Measurements from ENCODE around the gene TMEM143.

TMEM143 gene

DNA sequence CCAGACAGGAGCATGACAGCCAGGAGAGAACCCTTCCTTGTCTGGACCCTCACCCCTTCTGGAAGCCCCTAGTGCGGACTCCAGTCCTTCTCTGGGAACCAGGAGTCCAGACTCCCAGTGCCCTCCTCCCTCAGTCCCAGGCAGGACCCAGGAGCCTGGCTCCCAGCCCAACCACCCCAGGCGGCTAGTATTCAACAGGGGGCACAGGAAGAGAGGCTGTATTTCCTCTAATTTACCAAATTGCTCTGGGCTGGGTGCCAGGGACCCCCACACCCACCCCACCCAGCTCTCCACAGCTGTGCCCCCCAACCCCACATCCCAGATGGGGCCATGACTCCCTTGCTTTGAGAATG, 33.1 kb upstream of the TMEM143 start:
- Histone ChIP-seq H3K27ac (ENCODE audit: low read length) (no peak overlapping the region), H4K20me1 (ENCODE audit: insufficient read depth, low read length) (no peaks in the 10 kb centered on the region), H3K79me2 (ENCODE audit: insufficient read depth, low read length) (no peaks in the 10 kb centered on the region), H3K27me3 (ENCODE audit: insufficient read depth, low read length, poor library complexity) (peaks cover 45% of the 10 kb centered on the region), H3K36me3 (ENCODE audit: insufficient read depth, low read length) (no peaks in the 10 kb centered on the region), H3K4me2 (ENCODE audit: insufficient read depth, low read length) (no peak overlapping the region), H3K9ac (ENCODE audit: low read depth, low read length) (no peak overlapping the region), H2AFZ (ENCODE audit: low read depth, low read length) (no peak overlapping the region), H3K4me1 (ENCODE audit: insufficient read depth, low read length) (peaks cover 5% of the 10 kb centered on the region), H3K4me3 (ENCODE audit: low read depth in 1 of 2, low read length in 2 of 2) (no peak overlapping the region), H3K9me3 (ENCODE audit: insufficient read depth, low read length, severe bottlenecking) (no peaks in the 10 kb centered on the region)
- ATAC-seq (ENCODE audit: insufficient read depth, low read depth) (no peak), DNase-seq (no peak)
- TF ChIP-seq EZH2 (IDR thresholded peaks at IDR 0.05; ENCODE audit: borderline replicate concordance, low read depth, low read length, severe bottlenecking), result no peak
- TF ChIP-seq, protein P1, sequence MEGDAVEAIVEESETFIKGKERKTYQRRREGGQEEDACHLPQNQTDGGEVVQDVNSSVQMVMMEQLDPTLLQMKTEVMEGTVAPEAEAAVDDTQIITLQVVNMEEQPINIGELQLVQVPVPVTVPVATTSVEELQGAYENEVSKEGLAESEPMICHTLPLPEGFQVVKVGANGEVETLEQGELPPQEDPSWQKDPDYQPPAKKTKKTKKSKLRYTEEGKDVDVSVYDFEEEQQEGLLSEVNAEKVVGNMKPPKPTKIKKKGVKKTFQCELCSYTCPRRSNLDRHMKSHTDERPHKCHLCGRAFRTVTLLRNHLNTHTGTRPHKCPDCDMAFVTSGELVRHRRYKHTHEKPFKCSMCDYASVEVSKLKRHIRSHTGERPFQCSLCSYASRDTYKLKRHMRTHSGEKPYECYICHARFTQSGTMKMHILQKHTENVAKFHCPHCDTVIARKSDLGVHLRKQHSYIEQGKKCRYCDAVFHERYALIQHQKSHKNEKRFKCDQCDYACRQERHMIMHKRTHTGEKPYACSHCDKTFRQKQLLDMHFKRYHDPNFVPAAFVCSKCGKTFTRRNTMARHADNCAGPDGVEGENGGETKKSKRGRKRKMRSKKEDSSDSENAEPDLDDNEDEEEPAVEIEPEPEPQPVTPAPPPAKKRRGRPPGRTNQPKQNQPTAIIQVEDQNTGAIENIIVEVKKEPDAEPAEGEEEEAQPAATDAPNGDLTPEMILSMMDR (IDR thresholded peaks at IDR 0.05; ENCODE audit: borderline replicate concordance, extremely low read depth, low read length, poor library complexity, severe bottlenecking), result no peak

DNA sequence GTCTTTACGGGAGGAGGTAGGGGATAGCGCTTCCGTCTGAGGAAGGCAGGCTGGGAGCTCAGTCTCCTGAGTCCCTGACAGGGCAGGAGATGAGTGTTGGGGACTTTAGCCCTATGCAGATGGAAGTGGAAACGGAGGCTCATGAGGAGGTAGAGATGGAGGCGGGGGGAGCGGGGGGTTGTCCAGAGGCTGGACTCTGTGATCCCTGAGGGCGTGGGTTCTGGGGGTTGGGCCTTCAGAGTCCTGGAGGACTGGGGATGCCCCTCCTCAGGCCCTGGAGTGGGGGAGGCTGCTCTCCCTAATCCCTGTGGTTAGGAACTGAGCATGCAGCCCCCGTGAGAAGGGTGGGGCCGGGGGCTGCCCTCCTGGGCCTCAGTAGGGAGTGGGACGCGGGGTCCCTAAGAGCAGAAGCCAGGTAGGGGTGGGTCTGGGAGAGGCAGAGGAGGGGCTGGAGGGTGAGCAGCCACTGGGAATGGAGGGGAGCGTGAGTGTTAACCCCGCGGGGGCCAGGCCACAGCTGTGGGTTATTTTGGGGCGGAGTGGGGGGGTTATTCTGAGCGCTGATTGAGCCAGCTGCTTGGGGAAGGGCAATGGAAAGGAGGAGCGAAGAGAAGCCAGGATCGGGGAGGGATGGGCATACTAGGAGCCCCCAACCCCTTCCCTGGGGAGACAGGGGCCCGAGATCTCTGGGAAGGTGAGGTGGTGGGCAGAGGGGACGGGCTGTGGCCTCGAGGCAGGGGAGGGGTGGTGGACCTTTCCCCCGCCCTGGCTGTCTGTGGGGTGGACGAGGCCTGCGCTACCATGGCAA, 32.5 kb upstream of the TMEM143 start:
- no peak for DNase-seq
- Histone ChIP-seq H3K27me3 (ENCODE audit: insufficient read depth, low read length, poor library complexity) (peaks cover 45% of the 10 kb centered on the region), H3K9me3 (ENCODE audit: insufficient read depth, low read length, severe bottlenecking) (no peaks in the 10 kb centered on the region), H3K9ac (ENCODE audit: low read depth, low read length) (no peak overlapping the region), H3K4me1 (ENCODE audit: insufficient read depth, low read length) (peaks cover 9% of the 10 kb centered on the region), H3K4me2 (ENCODE audit: insufficient read depth, low read length) (no peak overlapping the region), H3K36me3 (ENCODE audit: insufficient read depth, low read length) (no peaks in the 10 kb centered on the region; the same call in 1 of the 2 replicates), H3K4me3 (ENCODE audit: low read depth in 1 of 2, low read length in 2 of 2) (no peak overlapping the region), H3K79me2 (ENCODE audit: insufficient read depth, low read length) (peaks cover 2% of the 10 kb centered on the region), H3K27ac (ENCODE audit: low read length) (no peak overlapping the region), H4K20me1 (ENCODE audit: insufficient read depth, low read length) (no peaks in the 10 kb centered on the region), H2AFZ (ENCODE audit: low read depth, low read length) (no peak overlapping the region)
- no peak for ATAC-seq (ENCODE audit: insufficient read depth, low read depth)
- TF ChIP-seq, protein P1 (IDR thresholded peaks at IDR 0.05; ENCODE audit: borderline replicate concordance, extremely low read depth, low read length, poor library complexity, severe bottlenecking), result no peak
- no peak for TF ChIP-seq EZH2 (IDR thresholded peaks at IDR 0.05; ENCODE audit: borderline replicate concordance, low read depth, low read length, severe bottlenecking)

DNA sequence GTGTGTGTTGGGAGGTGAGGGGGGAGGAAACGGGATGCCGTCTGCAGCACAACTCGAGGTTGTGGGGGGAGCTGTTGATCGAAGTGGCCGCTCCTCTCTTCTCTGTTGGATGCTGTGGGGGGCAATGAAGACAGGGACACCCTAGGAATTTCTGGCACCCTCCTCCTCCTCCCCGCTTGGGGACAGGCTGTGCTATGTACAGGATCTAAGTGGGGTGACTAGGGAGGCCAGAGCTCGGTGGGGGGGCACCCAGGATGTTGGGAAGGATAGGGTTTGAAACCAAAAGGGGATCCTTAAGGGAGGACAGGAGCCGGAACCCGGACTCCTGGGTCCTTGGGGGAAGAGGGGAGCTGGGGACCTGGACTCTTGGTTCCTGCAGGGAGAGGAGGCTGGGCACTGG, 31.8 kb upstream of the TMEM143 start:
- Histone ChIP-seq H3K4me2 (ENCODE audit: insufficient read depth, low read length) (no peak overlapping the region), H2AFZ (ENCODE audit: low read depth, low read length) (no peak overlapping the region), H3K4me1 (ENCODE audit: insufficient read depth, low read length) (peaks cover 9% of the 10 kb centered on the region), H3K4me3 (ENCODE audit: low read depth in 1 of 2, low read length in 2 of 2) (no peak overlapping the region), H3K36me3 (ENCODE audit: insufficient read depth, low read length) (no peaks in the 10 kb centered on the region; the same call in 1 of the 2 replicates), H3K9ac (ENCODE audit: low read depth, low read length) (no peak overlapping the region), H3K79me2 (ENCODE audit: insufficient read depth, low read length) (peaks cover 9% of the 10 kb centered on the region), H3K9me3 (ENCODE audit: insufficient read depth, low read length, severe bottlenecking) (no peaks in the 10 kb centered on the region), H4K20me1 (ENCODE audit: insufficient read depth, low read length) (no peaks in the 10 kb centered on the region), H3K27me3 (ENCODE audit: insufficient read depth, low read length, poor library complexity) (peaks cover 45% of the 10 kb centered on the region), H3K27ac (ENCODE audit: low read length) (no peak overlapping the region)
- no peak for ATAC-seq (ENCODE audit: insufficient read depth, low read depth)
- TF ChIP-seq EZH2 (IDR thresholded peaks at IDR 0.05; ENCODE audit: borderline replicate concordance, low read depth, low read length, severe bottlenecking), result no peak
- TF ChIP-seq, protein P1 (IDR thresholded peaks at IDR 0.05; ENCODE audit: borderline replicate concordance, extremely low read depth, low read length, poor library complexity, severe bottlenecking), result no peak
- no peak for DNase-seq

Data from DND-41 (cell line).